Glomerular visceral epithelial cell (primary cell): Measurements from ENCODE around the gene ARR3.
"Not testable (repeated sequence)": the region's sequence is repeated elsewhere in the genome, so short reads cannot be mapped to it uniquely, and the experiment has no call there.

Experiments used
- DNase-seq: peaks from one replicate; pipeline ENCODE4 v3.0.0-alpha.2; 2016; ENCODE audit errors: extremely low spot score

Gene ARR3

DNA sequence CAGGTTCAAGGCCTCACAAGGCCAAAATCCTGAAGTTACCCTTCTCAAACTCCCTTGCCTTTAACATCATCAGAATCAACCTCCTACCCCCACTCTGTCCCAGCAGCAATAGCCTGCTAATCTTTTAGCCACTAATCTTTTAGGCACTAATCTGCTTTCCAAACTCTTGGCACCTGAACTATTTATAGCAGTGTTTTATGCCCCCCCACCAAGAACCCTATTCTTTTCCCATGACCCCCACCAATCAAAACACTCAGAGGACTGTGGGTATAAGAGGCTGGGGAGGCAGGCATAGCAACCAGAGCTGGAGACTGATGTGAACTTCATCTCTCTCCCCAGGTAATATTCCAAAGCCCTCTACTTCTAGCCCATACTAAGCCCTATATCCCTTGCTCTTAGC lies at the start of gene ARR3:
ARR3 (plus strand) TSS at position 301 of the 400 bp plus-strand sequence. CDS start 1,052 bp downstream, outside the sequence.
- no peak for DNase-seq

DNA sequence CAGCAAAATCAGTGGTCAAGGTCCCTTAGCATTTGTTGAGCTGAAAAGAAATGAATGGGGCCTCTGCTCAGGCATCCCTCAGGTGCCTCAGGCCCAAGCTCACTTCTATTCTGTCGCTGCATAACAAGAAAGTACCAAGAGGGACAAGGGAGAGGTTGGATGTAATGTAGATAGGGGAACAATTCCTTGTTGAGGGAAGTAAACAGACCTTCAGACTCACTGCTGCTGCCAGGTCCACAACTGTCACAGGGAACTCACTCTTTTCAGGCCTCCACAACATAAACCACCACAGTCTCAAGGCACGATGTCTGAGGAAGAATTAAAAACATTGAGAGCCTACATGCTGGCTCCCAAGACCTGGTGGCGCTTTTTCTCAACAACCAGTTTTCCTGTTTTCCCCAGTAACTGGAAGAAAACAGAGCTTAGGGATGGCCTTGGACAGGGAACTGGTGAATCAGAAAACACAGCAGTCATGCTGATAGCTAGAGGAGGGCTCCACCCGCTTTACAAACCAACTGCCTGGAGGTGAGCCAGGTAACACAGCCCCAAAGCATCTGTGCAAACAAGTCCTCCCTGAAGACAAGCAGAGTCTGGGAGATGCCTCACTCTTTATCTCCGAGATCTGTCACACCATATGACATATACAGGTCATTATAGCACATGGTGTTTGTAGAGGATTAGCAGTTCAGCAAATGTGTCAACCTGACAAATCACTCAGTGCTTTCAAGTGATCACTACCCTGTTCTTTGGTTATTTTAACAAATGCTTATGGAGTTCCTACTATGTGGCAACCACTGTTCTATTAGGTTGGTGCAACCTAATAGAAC lies 48.0 kb upstream of the ARR3 start:
- peak; percentile 72 for DNase-seq

DNA sequence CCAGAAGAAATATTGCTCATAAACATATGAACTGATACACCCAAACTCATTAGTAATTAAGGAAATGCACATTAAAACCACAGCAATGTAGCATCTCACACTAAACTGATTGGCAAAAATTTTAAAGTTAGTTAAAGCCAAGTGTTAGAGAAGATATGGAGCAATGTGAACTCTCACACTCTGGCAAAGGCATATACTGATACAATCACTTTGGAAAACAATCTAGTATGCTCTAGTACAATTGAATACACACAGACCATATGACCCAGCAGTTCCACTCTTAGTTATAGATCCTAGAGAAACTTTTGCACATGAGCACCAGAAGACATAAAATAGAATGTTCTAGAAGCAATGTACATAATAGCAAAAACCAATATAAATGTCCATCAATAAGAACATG lies 42.1 kb upstream of the ARR3 start:
- DNase-seq: no peak

DNA sequence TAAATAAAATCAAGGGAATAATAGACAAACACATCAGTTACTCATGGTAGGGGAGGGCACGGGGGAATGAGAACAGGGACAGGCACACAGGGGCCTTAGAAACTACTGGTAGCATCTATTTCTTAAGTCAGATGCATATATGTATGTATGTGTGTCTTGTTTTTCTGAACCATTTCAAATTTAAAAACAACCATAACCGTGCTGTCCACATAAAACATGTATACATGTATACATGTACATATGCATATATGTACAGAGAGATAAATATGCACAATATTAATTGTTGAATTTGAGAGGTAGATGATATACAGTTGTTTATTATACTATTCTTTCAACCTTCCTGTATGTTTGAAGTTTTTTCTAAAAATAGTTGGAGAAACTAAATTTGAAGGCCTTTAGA lies 41.4 kb upstream of the ARR3 start:
- DNase-seq: no peak

DNA sequence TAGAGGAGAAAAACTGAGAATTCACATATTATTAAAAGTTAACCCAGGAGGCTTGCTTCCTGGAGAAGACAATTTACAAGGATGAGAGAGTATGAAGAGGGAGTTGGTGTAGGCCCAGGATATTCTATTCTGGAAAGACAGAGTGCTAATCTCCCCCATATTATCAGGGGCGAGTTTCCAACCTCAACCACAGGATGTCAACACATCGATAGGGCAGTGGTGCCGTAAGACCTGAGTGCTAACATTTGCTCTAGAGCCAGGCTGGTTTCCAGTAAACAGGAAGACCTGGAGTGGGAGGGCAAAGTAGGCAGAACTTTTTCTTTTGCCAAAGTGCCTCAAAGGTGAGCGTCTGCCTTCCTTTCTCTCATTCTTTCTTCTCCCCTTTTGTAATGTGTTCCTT lies 36.5 kb upstream of the ARR3 start:
- no peak for DNase-seq

DNA sequence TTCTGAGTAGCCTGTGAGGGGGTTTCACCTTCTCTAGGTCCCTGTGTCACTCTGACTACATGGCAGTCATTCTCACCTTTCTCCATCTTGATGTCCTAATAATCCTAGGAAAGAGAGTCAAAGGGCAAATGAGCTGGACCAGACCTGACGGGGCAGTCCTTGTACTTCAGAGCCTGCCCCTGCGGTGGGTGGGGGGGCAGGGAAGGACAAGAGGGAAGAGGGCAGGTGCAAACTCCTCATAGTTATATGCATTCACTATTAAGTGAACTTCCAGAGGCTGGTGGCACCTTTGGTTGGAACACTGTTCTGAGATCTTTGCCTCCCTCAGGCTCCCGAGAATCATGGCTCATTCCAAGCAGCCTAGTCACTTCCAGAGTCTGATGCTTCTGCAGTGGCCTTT lies 33.8 kb upstream of the ARR3 start, which contains the start of gene AWAT1:
AWAT1 (plus strand) TSS at position 301 of the 400 bp plus-strand sequence; CDS start at position 342, 41 bp downstream.
- no peak for DNase-seq

DNA sequence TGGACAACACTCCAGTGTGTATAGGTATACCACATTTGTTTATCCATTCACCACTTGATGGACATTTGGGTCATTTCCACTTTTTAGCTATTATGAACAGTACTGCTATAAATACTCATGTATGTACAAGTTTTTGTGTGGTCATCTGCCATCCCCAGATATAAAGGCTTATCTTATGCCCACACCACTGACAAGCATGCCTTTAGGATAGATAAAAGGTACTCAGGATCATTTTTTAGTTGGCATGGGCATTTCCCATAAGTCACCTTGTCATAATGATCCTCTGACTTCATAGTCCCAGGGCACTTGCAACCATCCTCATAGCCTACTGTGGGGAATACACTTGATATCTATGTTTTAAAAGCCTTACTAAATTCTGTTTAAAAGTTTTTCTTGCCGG lies 27.4 kb upstream of the ARR3 start:
- DNase-seq: no peak

DNA sequence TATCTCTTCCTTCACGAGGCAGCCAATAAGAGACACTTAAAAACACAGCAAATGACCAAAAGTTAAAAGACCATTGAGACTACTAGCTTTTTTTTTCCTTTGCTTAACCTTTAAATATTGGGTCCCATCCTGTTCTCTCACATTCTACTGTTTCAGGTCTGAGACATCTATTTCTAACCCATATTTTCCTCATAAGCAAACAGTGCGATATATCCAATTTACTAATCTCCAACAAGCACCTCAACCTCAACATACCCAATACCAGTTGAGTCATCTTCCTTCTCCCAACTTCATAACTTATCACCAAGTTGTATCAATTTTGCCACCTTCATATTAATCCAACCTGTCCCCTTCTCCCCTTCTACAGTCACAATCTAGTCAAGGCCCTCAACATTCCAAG lies 26.6 kb upstream of the ARR3 start:
- no peak for DNase-seq

DNA sequence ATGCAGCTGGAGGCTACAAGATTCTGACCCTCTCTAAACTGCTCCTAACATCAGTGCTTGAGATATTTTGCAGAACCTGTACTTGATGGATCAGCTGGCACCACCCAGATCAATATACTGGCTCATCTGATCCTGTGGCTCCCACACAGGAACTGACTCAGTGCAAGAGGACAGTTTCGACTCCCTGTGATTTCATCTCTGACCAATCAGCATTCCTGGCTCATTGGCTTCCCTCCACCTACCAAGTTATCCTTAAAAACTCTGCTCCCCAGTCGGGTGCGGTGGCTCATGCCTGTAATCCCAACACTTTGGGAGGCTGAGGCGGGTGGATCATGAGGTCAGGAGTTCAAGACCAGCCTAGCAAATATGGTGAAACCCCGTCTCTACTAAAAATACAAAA lies 24.5 kb upstream of the ARR3 start:
- DNase-seq: not testable (repeated sequence)

DNA sequence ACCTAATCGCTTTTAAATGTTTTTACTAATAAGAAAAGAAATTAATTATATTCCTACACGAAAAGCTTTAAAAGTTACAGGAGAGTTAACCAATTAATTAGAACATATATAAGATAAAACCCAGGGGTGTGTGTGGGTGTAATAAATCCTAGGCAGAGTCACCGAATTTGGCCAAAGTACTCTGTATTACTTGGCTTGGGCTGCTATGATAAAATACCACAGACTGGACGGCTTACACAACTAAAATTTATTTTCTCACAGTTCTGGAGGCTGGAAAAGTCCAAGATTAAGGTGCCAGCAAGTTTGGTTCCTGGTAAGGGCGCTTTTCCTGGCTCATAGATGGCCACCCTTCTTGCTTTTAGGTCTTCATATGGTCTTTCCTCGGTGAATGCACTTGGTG lies 23.3 kb upstream of the ARR3 start:
- DNase-seq: no peak

DNA sequence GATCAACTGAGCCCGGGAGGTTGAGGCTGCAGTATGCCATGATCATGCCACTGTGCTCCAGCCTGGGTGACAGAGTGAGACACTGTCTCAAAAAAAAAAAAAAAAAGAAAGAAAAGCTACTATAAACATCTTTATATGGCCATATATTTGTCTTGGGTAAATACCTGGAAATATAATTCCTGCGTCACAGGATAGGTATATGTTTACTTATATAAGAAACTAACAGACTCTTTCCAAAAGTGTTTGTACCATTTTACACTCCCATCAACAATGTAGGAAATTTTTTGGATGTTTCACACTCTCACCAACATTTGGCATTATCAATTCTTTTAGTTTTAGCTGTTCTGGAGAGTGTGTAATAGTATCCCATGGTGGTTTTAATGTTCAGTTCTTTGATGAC lies 20.9 kb upstream of the ARR3 start:
- DNase-seq: no peak

DNA sequence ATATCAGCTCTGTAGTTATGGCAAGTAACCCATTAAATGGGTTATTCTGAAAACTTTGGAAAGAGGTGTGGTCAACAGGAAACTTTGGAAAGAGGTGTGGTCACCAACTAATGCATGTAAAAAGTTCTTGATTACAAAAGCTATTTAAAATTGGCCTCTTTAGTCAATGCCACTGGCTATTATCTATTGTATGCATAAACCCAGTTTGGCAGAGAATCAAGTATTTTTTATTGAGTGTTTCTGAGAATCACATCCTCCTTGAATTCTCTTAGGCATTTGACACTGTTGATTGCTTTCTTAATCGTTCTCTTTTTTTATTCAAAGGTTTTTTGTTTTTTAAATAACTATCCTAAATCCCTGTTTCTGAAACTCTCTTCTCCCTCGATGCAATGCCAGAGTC lies 15.6 kb upstream of the ARR3 start:
- no peak for DNase-seq

DNA sequence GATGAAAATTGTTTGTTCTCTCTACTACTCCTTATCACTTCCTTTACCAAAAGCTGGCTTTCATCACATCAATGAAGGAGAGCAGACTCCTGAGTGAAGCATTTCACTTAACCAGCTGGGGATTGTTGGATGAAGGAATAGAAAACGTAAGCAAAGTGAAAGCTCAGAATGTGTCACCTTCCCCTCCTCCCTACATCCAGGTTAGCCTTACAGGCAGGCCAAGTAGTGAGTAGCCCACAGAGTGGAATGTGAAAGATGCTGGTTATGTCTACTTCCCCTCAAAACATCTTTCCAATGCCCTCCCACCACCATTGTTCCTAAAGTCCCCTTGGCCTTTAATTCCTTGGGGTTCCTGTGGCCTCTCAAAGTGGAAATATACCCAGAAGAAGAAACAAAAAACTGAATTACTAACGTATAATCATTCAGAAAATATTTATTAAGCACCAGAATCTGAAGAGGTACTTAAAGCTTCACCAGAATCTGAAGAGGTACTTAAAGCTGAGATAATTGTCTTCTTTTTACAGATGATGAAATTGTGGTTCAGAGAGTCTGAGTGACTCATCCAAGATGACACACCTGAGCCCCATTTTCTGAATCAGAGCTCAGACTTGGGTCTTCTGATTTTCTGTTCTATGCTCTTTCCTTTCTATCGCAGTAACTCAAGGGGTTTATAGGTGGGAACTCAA lies 14.6 kb upstream of the ARR3 start:
- peak; percentile 51 for DNase-seq

DNA sequence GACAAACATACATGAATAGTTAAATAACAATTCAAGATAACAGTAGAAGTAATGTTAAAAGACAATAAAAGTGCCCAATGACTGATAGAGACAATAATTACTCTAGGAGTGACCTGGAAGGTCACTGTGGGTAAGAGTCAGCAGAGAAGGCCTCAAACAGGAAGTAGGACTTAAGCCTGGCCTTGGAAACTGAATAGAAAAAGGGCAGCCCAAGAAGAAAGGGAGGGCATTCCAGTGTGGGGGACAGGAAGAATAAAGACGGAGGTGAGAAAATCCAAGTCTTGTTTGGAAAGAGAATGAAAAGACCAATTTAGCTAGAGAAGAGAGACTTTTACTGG lies 14.1 kb upstream of the ARR3 start:
- peak; percentile 43 for DNase-seq

DNA sequence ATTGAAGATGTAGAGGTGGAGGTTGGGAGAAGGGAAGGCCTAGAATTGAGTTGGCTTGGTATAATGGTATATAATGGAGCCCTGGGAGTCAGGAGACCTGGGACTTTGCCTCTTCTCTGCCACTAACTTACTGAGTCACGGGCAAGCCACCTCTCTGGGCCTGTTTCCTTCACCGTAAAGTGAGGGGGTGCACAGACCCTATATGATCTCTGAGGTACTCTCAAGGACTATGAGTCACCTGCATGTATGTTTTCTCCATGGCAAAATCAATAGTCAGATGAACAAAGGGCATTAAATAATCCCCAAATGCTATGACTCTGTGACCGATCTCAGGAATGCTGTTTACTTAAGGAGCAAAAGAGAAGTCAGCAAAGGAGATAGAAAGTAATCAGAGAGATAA lies 13.2 kb upstream of the ARR3 start:
- no peak for DNase-seq

DNA sequence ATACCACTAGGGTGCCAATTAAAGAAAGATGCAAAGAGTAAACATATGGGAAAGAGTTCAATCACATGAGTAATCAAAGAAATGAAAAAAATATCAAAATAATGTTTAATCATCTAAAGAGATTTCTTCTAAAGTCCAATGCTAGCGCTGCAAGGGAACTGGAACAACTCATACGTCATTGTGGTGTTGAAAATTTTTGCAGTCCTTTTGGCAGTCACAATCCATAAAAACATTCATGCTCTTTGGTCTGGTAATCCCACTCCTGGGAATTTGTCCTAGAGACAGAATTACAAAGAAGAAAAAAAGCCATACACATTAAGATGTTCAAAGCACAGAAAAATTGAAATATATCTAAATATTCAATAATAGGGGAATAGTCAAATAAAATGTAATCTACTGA lies 12.7 kb upstream of the ARR3 start:
- no peak for DNase-seq

DNA sequence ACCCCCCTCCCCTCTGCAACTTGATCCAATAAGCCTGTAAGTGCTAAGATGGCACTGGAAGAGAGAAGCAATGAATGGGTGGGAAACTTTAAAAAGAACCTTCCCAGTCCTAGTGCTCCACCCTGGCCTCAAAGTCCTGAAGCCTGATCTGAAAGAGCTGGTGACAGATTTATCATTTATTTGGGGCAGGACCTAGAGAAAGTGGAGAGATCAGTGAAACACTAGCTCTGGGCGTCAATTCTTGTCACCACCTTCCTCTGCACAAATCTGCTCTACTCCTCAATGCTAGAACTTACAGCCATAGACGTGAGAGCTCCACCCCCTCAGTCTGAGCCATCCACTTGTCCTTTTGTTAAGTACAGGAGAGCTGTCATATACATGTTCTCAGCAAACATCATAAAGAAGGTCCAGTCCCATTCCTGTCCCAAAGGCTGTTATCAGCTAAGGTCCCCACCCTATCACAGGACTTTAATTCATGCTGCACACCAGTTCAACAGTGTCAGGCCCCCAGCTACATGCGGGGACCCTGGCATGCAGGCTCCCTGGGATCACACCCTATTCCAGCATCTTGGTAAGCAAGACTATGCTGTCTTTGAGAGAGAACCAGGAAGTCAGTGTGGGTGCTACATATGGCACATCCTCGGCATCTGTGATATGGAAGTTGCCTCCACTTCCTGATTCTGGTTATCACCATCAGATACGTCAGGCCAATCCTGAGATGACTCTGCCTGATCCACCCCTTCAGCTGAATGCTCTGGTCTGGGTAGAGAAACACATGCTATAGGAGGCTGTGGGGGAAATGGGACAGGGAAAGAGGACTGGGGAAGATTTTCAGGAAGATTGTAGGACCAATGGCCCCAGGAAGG lies 10.5 kb upstream of the ARR3 start:
- DNase-seq: no peak

DNA sequence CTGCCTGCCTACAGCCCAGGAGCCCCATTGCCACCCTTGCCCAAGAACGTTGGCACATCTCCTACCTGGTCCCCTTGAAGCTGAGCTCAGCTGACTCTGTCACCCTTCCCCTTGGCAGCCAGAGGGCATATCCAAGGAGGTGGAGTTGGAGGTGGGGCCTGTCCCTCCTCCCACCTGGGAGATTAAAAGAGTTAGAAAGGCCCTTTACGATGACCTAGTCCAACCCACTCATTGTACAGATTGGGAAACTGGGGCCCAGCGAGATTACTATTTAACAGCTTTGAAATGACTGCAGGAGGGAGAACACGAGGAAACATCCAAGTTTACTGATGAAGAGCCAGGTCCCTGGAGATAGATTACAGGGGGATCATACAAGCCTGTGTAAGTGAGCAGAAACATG lies 8.0 kb upstream of the ARR3 start, which contains the start of gene P2RY4:
P2RY4 (minus strand) TSS at position 101 of the 400 bp plus-strand sequence. CDS start 580 bp downstream, outside the sequence.
- no peak for DNase-seq

DNA sequence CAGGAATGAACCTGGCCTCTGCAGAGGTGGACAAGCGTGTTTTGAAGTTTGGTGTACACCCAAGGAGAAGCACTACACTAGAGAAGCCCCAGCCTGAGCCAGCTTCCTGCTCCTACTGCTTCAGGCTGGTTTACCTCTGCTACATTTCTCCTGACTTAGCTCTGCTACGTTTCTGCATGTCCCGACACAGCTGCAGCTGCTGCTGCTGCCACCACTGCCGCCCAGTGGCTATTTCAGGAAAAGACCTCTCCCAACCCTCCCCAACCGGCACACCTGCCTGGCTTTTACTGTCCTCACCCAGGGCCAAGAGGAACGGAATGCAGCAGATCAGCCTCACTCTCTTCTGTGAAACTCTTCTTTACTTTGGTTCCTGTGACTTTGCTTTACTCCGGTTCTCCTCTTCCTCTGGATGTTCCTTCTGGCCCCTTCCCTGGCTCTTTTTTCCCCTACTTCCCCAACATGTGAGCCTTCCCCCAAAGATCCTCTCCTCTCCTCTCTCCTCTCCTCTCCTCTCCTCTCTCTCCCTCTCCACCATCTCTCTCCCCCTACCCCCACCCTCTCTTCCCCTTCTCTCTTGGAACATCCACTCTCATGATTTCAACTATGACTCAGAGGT lies 5.1 kb upstream of the ARR3 start:
- DNase-seq: peak; percentile 57

DNA sequence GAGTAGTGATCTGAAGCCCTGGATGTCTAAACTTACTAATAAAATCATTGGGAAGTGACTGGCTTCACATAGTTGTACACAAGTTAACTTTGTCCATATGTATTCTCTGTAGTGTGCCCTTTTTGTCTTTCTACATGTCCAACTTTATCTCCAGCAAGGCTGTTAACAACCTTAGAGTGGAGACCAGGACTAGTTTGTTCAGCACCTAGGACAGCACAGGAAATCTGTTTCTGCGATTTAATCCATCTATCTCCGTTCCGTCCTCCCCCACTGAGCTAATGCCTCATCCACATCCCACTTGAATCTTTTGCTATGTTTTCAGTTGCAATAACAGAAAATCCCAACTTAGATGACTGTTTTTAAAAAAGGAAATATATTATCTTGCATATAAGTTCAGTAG lies 3.4 kb upstream of the ARR3 start:
- no peak for DNase-seq

DNA sequence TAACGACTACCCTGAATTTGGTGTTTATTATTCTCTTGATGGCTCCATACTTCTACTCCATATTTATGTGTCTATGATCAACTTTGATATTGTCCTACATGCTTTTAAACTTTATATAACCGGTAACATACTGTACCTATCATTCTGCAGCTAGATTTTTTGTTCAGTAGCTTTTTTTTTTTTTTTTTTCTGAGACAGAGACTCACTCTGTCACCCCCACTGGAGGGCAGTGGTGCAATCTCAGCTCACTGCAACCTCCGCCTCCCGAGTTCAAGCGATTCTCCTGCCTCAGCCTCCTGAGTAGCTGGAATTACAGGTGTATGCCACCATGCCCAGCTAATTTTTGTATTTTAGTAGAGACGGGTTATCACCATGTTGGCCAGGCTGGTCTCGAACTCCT lies 5.9 kb downstream of the ARR3 start:
- not testable (repeated sequence) for DNase-seq

DNA sequence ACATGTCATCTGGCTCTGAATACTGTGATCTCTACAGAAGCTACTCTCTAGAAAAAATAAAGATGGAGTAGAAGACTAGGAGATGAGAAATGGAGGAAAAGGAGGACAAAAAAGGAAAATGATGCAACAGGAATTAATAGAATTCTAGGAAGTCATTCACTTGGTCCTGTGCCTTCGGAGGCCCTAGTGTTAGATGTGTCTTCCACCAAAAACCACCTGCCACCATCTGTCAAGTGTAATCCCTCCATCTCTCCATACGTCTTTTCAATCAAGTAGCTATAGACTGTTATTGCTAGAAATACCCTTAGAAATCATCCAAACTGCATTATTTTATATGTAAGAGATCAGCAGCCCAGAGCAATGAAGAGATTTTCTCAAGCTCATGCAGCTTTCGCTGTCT lies 10.9 kb downstream of the ARR3 start:
- no peak for DNase-seq
